OCI-LY3 (cell line): ENCODE results near the gene CPNE6.

ENCODE experiments used
- H2AFZ ChIP-seq: fragments of 200-600, 300-600 bp; shearing (Covaris generic); 2 replicates; pipeline ENCODE4 v1.6.0; 2014; ENCODE audit warnings: antibody characterized with exemption, low read depth, low read length
- H3K27ac ChIP-seq: fragments of 200-600, 300-600 bp; sonication (generic); 2 replicates; pipeline ENCODE4 v1.5.1; 2014; ENCODE audit warnings: mild to moderate bottlenecking, low read length, moderate library complexity, mixed read lengths
- H3K27me3 ChIP-seq: fragments of 200-600, 300-600 bp; sonication (generic); 2 replicates; pipeline ENCODE4 v1.6.1; 2014; ENCODE audit warnings: low read depth, low read length, mixed read lengths
- H3K36me3 ChIP-seq: fragments of 200-600, 300-600 bp; sonication (generic); replicated peaks from 2 replicates; pipeline ENCODE3; 2014; ENCODE audit warnings: low read depth, low read length, mixed read lengths
- H3K4me1 ChIP-seq: fragments of 300-600, 200-600 bp; sonication (generic); 2 replicates; pipeline ENCODE4 v1.6.1; 2014; ENCODE audit warnings: low read length, mixed read lengths
- H3K4me2 ChIP-seq: fragments of 200-600, 300-600 bp; sonication (generic); 2 replicates; pipeline ENCODE4 v1.6.1; 2014; ENCODE audit warnings: low read length, mixed read lengths
- H3K4me3 ChIP-seq: fragments of 300-600, 200-600 bp; sonication (generic); 2 replicates; pipeline ENCODE4 v1.5.1; 2014; ENCODE audit warnings: antibody characterized with exemption, mild to moderate bottlenecking, low read length, moderate library complexity
- H3K79me2 ChIP-seq: fragments of 300-600, 200-600 bp; shearing (Covaris generic); 2 replicates; pipeline ENCODE4 v1.6.1; 2014; ENCODE audit warnings: mild to moderate bottlenecking, low read length, mixed read lengths
- H3K9ac ChIP-seq: fragments of 300-600, 200-600 bp; shearing (Covaris generic); 2 replicates; pipeline ENCODE4 v1.6.0; 2014; ENCODE audit warnings: mild to moderate bottlenecking, low read length, moderate library complexity
- H3K9me3 ChIP-seq: fragments of 200-600, 300-600 bp; shearing (Covaris generic); 2 replicates; pipeline ENCODE4 v1.6.1; 2014; ENCODE audit warnings: low read length, mixed read lengths; ENCODE audit not compliant: insufficient read depth
- H4K20me1 ChIP-seq: fragments of 200-600, 300-600 bp; sonication (generic); 2 replicates; pipeline ENCODE4 v1.6.1; 2016; ENCODE audit warnings: low read length, mixed read lengths; ENCODE audit not compliant: insufficient read depth
- EZH2phosphoT487 ChIP-seq: fragments of 200-600 bp; shearing (Covaris generic); IDR thresholded peaks from 2 replicates; pipeline ENCODE4 v1.6.1; 2018; ENCODE audit warnings: antibody characterized with exemption, mixed run types, low read depth
- TF ChIP-seq, protein P1 (sequence below): fragments of 200-600, 300-600 bp; sonication (generic); IDR thresholded peaks from 2 replicates; pipeline ENCODE4 v1.5.1; 2014; ENCODE audit warnings: antibody characterized with exemption, low read length, low read depth

Gene CPNE6

DNA sequence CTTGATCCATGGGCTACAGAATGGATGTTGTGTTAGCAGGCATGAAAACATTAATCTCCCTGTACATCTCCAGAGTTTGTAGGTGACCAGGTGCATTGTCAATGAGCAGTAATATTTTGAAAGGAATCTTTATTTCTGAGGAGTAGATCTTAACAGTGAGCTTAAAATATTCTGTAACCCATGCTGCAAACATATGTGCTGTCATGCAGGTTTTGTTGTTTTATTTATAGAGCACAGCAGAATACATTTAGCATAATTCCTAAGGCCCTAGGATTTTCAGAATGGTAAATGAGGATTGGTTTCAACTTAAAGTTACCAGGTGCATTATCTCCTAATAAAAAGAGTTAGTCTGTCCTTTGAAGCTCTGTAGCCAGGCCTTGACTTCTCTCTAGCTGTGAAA, 55.6 kb downstream of the CPNE6 start:
- Histone ChIP-seq H4K20me1 (no peaks in the 10 kb centered on the region), H3K4me1 (peaks cover 32% of the 10 kb centered on the region), H3K4me2 (no peak overlapping the region), H3K79me2 (no peaks in the 10 kb centered on the region), H3K4me3 (no peak overlapping the region), H3K36me3 (peaks cover 13% of the 10 kb centered on the region), H3K27me3 (no peaks in the 10 kb centered on the region), H3K9me3 (no peaks in the 10 kb centered on the region), H3K27ac (no peak overlapping the region), H2AFZ (no peak overlapping the region), H3K9ac (no peak overlapping the region)
- no peak for TF ChIP-seq EZH2phosphoT487
- TF ChIP-seq, protein P1, sequence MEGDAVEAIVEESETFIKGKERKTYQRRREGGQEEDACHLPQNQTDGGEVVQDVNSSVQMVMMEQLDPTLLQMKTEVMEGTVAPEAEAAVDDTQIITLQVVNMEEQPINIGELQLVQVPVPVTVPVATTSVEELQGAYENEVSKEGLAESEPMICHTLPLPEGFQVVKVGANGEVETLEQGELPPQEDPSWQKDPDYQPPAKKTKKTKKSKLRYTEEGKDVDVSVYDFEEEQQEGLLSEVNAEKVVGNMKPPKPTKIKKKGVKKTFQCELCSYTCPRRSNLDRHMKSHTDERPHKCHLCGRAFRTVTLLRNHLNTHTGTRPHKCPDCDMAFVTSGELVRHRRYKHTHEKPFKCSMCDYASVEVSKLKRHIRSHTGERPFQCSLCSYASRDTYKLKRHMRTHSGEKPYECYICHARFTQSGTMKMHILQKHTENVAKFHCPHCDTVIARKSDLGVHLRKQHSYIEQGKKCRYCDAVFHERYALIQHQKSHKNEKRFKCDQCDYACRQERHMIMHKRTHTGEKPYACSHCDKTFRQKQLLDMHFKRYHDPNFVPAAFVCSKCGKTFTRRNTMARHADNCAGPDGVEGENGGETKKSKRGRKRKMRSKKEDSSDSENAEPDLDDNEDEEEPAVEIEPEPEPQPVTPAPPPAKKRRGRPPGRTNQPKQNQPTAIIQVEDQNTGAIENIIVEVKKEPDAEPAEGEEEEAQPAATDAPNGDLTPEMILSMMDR = no peak

DNA sequence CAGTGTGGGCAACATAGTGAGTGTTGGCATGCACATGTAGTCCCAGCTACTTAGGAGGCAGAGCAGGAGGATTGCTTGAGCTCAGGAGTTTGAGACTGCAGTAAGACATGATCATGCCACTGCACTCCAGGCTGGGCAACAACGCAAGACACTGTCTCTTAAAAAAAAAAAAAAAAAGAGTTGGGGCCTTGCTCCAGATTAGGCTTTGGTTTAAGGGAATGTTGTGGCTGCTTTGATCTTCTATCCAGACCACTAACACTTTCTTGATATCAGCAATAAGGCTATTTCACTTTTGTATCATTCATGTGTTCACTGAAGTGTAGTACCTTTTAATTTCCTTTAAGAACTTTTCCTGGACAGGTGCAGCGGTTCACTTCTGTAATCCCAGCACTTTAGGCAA, 56.3 kb downstream of the CPNE6 start:
- Histone ChIP-seq H3K79me2 (no peaks in the 10 kb centered on the region), H3K27ac (no peak overlapping the region), H3K36me3 (peaks cover 10% of the 10 kb centered on the region), H3K9ac (no peak overlapping the region), H3K9me3 (no peaks in the 10 kb centered on the region), H2AFZ (no peak overlapping the region), H3K4me1 (peaks cover 32% of the 10 kb centered on the region), H4K20me1 (no peaks in the 10 kb centered on the region), H3K27me3 (no peaks in the 10 kb centered on the region), H3K4me3 (no peak overlapping the region), H3K4me2 (no peak overlapping the region)
- TF ChIP-seq, protein P1 = no peak
- TF ChIP-seq EZH2phosphoT487 = no peak
